SW 1271 (cell line): ENCODE measurements around the gene VN1R4.
"Not testable (repeated sequence)": the region's sequence is repeated elsewhere in the genome, so short reads cannot be mapped to it uniquely, and the experiment has no call there.

ENCODE experiments used
- DNase-seq, 2 experiments: peaks; one replicate each; lab custom pipeline; 2025; lab: John Stamatoyannopoulos, UW

Gene VN1R4

GRCh38 chr19:53267623-53268022 is at the start of gene VN1R4:
Gene VN1R4, minus strand, starts transcription at chr19:53267723. Its CDS starts 58 bp downstream, at chr19:53267665.
- DNase-seq: not testable (repeated sequence)

GRCh38 chr19:53311897-53312296 is 44.4 kb upstream of the VN1R4 start:
- no peak for DNase-seq

GRCh38 chr19:53311044-53311443 is 43.5 kb upstream of the VN1R4 start:
- no peak for DNase-seq

- no peak for DNase-seq
Observed at GRCh38 chr19:53308339-53308811, 40.9 kb upstream of the VN1R4 start.

- not testable (repeated sequence) for DNase-seq
Observed at GRCh38 chr19:53301341-53301740, 33.8 kb upstream of the VN1R4 start.

- no peak for DNase-seq
Observed at GRCh38 chr19:53294786-53295441, 27.4 kb upstream of the VN1R4 start.

- DNase-seq: no peak
Observed at GRCh38 chr19:53290758-53291549, 23.4 kb upstream of the VN1R4 start.

- DNase-seq: no peak
Observed at GRCh38 chr19:53285087-53285486, 17.6 kb upstream of the VN1R4 start.

GRCh38 chr19:53281947-53282346 is 14.4 kb upstream of the VN1R4 start:
- DNase-seq: not testable (repeated sequence)

GRCh38 chr19:53275480-53275879 is 8.0 kb upstream of the VN1R4 start:
- DNase-seq: no peak

GRCh38 chr19:53272044-53272443 is 4.5 kb upstream of the VN1R4 start:
- DNase-seq: no peak

GRCh38 chr19:53269861-53270260 is 2.3 kb upstream of the VN1R4 start:
- DNase-seq: not testable (repeated sequence)

GRCh38 chr19:53257715-53258342 is 9.7 kb downstream of the VN1R4 start, which contains the start of gene VN1R2:
Gene VN1R2, plus strand, starts transcription at chr19:53258292. Its CDS starts 84 bp downstream, at chr19:53258376.
- not testable (repeated sequence) for DNase-seq

GRCh38 chr19:53254411-53255341 is 12.8 kb downstream of the VN1R4 start, which contains the start of gene ZNF677:
Gene ZNF677, minus strand, starts transcription at chr19:53254873. Its CDS starts 3,323 bp downstream, at chr19:53251550.
- no peak for DNase-seq

GRCh38 chr19:53246498-53246897 is 21.0 kb downstream of the VN1R4 start:
- no peak for DNase-seq

GRCh38 chr19:53237114-53237777 is 30.3 kb downstream of the VN1R4 start:
- DNase-seq: no peak

- DNase-seq: no peak
Observed at GRCh38 chr19:53224606-53225005, 42.9 kb downstream of the VN1R4 start.

GRCh38 chr19:53222716-53223115 is 44.8 kb downstream of the VN1R4 start:
- not testable (repeated sequence) for DNase-seq
